ENCODE data around the gene HIBADH.

The HIBADH gene

GRCh38 chr7:27478556-27478955 lies 184.1 kb downstream of the HIBADH start:
- no peak for DNase-seq

DNA sequence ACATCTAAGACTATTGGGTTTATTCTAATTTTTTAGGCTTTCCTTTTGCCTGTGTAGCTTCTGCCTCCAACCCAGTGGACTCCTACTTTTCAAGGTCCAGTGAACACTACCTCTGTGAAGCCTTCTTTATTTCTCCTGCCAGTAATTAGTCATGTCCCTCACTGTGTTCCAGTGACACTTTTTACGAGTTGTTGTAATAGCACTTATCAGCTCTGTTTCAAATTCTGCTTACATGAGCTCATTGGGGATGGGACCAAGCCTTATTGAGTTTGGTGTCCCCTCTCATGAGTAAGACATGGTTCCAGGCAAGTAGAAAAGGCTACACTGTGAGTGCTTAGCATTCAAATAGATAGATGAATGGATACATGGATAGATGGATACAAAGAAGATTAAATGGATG lies 184.6 kb downstream of the HIBADH start:
- no peak for DNase-seq

DNA sequence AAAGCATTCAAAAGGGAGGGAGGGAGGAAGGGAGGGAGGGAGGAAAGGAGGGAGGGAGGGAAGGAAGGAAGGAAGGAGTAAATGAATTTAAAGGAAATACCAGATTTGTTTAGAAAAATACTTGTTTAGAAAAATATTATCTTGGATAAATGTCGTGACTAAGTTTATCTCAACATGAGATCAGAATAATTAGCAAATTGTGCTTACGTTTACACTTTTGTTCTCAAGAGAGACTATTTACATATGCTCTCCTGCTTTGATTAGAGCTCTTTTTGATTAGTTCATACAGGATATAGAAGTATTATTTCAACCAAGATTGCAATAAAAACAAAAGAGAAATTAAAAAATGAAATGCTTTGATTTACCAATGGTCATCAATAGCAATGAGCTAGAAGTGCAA lies 186.2 kb downstream of the HIBADH start:
- no peak for DNase-seq

All from NCI-H446 treated with DMSO at 0.1 percent for 48 hours (cell line).